KOPT-K1 (cell line): ENCODE data around the gene RPS27L.

Experiments used
- H3K27ac ChIP-seq: fragments of 200-600 bp; sonication (generic); 2 replicates; pipeline ENCODE4 v1.5.1; 2016; ENCODE audit warnings: antibody characterized with exemption, mild to moderate bottlenecking, low read depth, low read length; ENCODE audit not compliant: poor library complexity, severe bottlenecking
- H3K36me3 ChIP-seq: fragments of 200-600 bp; sonication (generic); 2 replicates; pipeline ENCODE4 v1.5.1; 2017; ENCODE audit warnings: antibody characterized with exemption, mild to moderate bottlenecking, low read length, moderate library complexity; ENCODE audit not compliant: insufficient read depth
- H3K9me3 ChIP-seq: fragments of 200-600 bp; sonication (generic); 2 replicates; pipeline ENCODE4 v1.5.1; 2017; ENCODE audit warnings: antibody characterized with exemption, low read length, mild to moderate bottlenecking; ENCODE audit not compliant: insufficient read depth, poor library complexity, severe bottlenecking

The RPS27L gene

GRCh38 chr15:63190769-63191649 is 33.7 kb upstream of the RPS27L start:
- Histone ChIP-seq H3K36me3 (no peaks in the 10 kb centered on the region), H3K9me3 (no peaks in the 10 kb centered on the region), H3K27ac (peak overlapping the region; percentile 97)

- H3K27ac ChIP-seq: peak overlapping the region; percentile 97
- no peaks in the 10 kb centered on the region for H3K36me3 ChIP-seq
- no peaks in the 10 kb centered on the region for H3K9me3 ChIP-seq
Measured at GRCh38 chr15:63189941-63190768, 32.9 kb upstream of the RPS27L start.

DNA sequence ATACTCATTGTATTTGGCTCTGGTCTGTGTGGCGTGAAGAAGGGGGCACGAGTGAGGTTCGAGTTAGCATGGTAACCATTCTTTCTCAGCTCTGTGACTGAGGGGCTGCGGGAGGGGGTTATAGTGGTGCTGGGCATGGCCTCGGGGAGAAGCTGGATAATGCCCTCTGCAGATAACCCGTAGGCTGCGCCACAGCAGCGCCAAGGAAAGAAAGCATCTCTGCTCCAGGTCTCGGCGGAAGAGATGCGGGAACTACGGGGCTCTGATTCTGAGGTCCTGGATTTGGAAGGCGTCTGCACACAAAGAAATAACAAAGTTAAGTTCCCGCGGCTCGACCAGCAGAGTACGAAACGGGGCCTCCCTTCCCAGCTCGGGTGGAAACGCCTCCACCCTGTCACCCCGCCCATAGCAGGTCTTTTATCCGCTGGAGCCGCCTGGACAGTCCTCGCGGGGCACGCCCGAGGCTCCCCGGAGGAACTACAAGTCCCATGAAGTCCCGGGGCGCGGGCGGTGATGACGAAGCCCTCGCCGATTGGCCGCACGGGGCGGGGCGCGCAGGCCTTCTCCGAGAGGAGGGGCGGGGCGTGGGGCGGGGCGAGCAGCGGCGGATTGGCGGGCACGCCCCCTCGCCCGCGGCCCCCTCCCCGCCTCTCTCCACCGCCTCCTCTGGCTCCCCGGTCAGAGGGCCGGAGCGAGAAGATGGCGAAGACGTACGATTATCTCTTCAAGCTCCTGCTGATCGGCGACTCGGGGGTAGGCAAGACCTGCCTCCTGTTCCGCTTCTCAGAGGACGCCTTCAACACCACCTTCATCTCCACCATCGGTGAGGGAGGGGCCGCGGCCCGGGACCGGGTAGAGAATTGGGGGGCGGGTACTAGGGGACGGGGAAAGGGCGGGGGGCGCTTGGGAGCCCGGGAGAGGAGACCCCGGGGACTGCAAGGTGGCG is 31.9 kb upstream of the RPS27L start, which contains the start of gene RAB8B:
Gene RAB8B, plus strand, starts transcription at position 681 of the 946 bp plus-strand sequence. Its CDS starts 19 bp downstream, at position 700.
- Histone ChIP-seq H3K9me3 (no peaks in the 10 kb centered on the region), H3K36me3 (no peaks in the 10 kb centered on the region), H3K27ac (peak within 1 kb of the TSS; percentile 97)

- Histone ChIP-seq H3K9me3 (no peaks in the 10 kb centered on the region), H3K27ac (peak overlapping the region; percentile 97), H3K36me3 (no peaks in the 10 kb centered on the region)
Measured at GRCh38 chr15:63188247-63188925, 31.1 kb upstream of the RPS27L start.

DNA sequence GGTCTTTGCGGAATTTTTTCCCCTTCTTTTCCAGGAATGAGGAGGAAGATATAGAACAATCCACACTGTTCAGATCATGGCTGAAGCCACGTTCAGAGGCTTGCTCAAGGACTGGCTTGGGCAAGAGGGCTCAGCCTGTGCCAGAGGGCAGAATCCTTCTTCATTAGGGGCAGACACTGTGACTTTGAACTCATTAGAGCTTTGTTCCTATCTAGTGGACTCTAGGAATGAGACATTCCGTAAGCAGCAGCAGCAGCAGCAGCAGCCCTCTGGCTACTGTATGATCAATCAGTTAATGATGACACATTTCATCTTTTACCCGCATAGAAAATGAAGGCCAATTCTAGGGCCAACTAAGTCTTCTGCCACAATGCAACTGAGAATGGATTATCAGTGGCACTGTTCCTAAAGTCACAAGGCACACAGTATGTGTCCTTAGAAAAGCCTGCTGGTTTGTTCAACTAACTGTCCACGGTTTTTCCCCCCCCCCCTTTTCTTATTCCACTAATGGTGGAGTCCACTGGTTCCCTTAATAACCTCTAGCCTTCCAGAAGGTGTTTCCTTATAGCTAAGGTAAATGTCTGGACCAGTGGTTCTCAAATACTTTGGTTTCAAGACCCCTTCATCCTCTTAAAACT is 30.4 kb upstream of the RPS27L start:
- Histone ChIP-seq H3K27ac (no peak overlapping the region), H3K9me3 (no peaks in the 10 kb centered on the region), H3K36me3 (no peaks in the 10 kb centered on the region)

DNA sequence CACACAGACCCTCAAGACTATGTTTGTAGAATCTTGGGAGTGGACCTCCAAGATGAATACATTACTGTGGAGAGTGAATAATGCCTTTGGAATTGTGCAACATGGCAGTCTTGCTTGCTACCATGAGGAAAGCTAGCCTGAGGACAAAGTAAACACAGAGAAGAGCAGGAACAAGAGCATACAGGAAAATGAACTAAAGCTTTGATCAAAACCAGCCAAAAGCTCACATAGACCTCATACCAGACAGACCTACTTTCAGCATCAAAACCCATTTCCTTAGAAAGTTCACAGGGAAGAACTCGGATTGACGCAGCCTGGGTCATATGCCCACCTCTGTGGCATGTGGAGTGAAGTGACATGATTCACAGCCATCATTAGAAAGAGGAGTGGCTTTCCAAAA is 28.8 kb upstream of the RPS27L start:
- no peaks in the 10 kb centered on the region for H3K9me3 ChIP-seq
- H3K27ac ChIP-seq: no peak overlapping the region
- no peaks in the 10 kb centered on the region for H3K36me3 ChIP-seq

DNA sequence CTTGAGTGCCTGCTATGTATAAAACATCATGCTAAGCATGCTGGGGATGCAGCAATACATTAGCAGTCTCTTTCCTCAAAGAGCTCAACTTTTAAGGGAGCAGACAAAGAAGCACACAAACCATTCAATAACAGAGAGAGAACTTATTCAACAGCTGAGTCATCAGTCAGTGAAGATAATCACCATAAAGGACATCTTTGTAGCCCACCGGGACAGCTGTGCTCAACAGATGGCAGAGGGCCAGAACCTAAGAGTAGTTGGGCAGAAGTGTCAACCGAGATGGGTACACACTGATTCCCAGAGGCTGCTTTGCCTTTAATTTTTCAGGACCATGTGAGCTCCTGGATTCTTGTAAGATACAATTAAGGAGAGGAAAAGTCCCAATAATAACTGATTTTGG is 27.9 kb upstream of the RPS27L start:
- Histone ChIP-seq H3K27ac (no peak overlapping the region), H3K36me3 (no peaks in the 10 kb centered on the region), H3K9me3 (no peaks in the 10 kb centered on the region)

DNA sequence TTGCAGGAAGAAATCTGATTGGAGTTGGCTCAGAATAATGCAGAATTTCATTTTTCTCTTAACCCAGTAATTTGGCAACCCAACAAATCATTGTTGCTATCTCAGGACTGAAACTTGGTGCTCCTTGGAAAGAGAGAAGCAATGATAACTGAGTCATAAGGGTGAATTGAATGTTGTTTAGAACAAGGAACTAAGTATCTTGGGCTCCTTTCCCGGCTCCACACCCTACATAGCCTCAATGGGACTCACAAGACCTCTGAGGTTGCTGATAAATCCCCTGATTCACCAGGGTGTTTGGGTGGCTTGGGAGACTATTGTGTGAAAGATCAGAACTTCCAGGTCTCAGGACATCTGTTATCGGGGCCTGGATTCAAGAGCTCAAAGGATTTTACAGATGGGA is 24.4 kb upstream of the RPS27L start:
- Histone ChIP-seq H3K27ac (no peak overlapping the region), H3K36me3 (no peaks in the 10 kb centered on the region), H3K9me3 (no peaks in the 10 kb centered on the region)

DNA sequence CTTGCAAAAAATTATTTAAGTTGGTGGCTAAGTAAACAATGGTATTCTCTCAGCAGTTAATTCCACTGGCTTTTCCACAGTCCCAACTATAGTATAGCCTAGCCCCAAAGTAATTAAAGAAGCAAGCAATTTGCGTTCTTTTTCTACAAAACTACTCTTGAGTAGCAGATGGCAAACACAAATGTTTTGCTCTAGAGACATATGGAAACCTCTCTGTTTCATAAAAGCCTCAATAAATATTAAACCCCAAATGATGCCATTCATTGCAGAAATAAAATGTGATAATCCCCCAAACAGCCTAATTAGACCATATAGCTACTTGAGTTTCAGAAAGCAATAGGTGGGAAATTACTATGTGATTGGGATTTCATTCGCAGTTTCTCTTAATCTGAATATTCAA is 23.5 kb upstream of the RPS27L start:
- no peaks in the 10 kb centered on the region for H3K9me3 ChIP-seq
- no peaks in the 10 kb centered on the region for H3K36me3 ChIP-seq
- no peak overlapping the region for H3K27ac ChIP-seq

- Histone ChIP-seq H3K27ac (no peak overlapping the region), H3K36me3 (no peaks in the 10 kb centered on the region)
Measured at GRCh38 chr15:63178034-63178433, 20.8 kb upstream of the RPS27L start.

GRCh38 chr15:63176302-63176701 is 19.0 kb upstream of the RPS27L start:
- Histone ChIP-seq H3K27ac (no peak overlapping the region), H3K9me3 (no peaks in the 10 kb centered on the region), H3K36me3 (no peaks in the 10 kb centered on the region)

More at GRCh38 chr15:63178034-63178433, 20.8 kb upstream of the RPS27L start:
- H3K9me3 ChIP-seq: no peaks in the 10 kb centered on the region

- no peaks in the 10 kb centered on the region for H3K9me3 ChIP-seq
- H3K36me3 ChIP-seq: no peaks in the 10 kb centered on the region
- H3K27ac ChIP-seq: no peak overlapping the region
Measured at GRCh38 chr15:63172851-63173451, 15.7 kb upstream of the RPS27L start.

- no peaks in the 10 kb centered on the region for H3K36me3 ChIP-seq
- no peaks in the 10 kb centered on the region for H3K9me3 ChIP-seq
- H3K27ac ChIP-seq: no peak overlapping the region
Measured at GRCh38 chr15:63172376-63172775, 15.1 kb upstream of the RPS27L start.
